ENCODE results near the gene MGAT3. TPM values are rescaled to one million over a fixed set of nuclear protein-coding genes. Genes with fewer than 3 reads are reported as not detected.

Gene MGAT3
- total RNA-seq, 1 experiment from 2014 or later, result 5.0 TPM

DNA sequence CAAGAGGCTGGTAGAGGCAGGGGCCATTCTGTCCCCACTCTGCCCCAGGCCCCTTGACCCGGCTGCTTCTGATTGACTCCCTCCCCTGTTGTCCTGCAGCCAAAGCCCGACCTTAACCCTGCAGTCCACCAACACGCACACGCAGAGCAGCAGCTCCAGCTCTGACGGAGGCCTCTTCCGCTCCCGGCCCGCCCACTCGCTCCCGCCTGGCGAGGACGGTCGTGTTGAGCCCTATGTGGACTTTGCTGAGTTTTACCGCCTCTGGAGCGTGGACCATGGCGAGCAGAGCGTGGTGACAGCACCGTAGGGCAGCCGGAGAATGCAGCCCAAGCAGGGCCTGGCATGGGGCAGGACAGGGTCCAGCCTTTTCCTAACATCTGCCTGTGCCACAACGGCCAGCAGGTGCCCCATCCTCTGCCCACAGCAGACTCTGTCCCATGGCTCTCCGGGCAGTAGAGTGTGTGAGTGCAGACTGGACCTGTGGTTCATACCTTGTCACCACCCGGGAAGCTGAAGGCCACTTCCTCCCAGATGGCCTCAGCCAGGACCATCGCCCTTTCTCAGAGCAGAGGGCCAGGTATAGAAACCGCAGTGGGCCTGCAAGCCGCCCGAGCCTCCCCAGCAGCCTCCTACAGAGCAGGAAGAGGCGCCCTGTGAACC, 26.8 kb upstream of the MGAT3 start:
- Histone ChIP-seq H3T11ph (ENCODE audit: low read length) (no peak overlapping the region), H2BK120ac (ENCODE audit: low read depth, low read length, poor library complexity, severe bottlenecking) (no peak overlapping the region), H2AK5ac (ENCODE audit: insufficient read length, low read length) (no peak overlapping the region), H2BK20ac (ENCODE audit: low read depth, low read length, poor library complexity, severe bottlenecking) (no peak overlapping the region), H2BK5ac (ENCODE audit: insufficient read length, low read length) (no peak overlapping the region), H3K9ac (ENCODE audit: extremely low read depth, insufficient read length, low read length) (no peak overlapping the region), H3K9me3 (ENCODE audit: control insufficient read depth, low read depth, low read length) (no peaks in the 10 kb centered on the region), H4K8ac (replicated peaks; ENCODE audit: insufficient read length, low read depth, low read length) (no peak overlapping the region), H3K27ac (ENCODE audit: insufficient read length, low read depth, low read length) (no peak overlapping the region), H2BK15ac (ENCODE audit: low read depth, low read length) (peak overlapping the region; percentile 41; the same call in 1 of the 2 replicates), H3K79me2 (ENCODE audit: insufficient read depth, low read length) (no peaks in the 10 kb centered on the region), H2BK12ac (ENCODE audit: insufficient read length, low read depth, low read length) (no peak overlapping the region), H2AFZ (ENCODE audit: low read length) (no peak overlapping the region), H3K14ac (ENCODE audit: insufficient read depth, low read length) (peak overlapping the region; percentile 24; the same call in 1 of the 2 replicates), H3K27me3 (ENCODE audit: insufficient read depth, low read length) (no peaks in the 10 kb centered on the region), H4K5ac (ENCODE audit: insufficient read length, low read depth, low read length) (no peak overlapping the region), H4K91ac (ENCODE audit: insufficient read length, low read depth, low read length) (no peak overlapping the region), H3K18ac (ENCODE audit: insufficient read length, low read depth, low read length) (no peak overlapping the region), H3K4me2 (ENCODE audit: insufficient read depth, insufficient read length, low read length) (no peak overlapping the region), H4K20me1 (ENCODE audit: control insufficient read depth, insufficient read depth, insufficient read length) (no peaks in the 10 kb centered on the region), H3K56ac (ENCODE audit: insufficient read length, low read depth, low read length) (no peak overlapping the region), H3K23me2 (ENCODE audit: insufficient read length, low read depth, low read length, poor library complexity, severe bottlenecking) (no peaks in the 10 kb centered on the region), H3K4me1 (ENCODE audit: insufficient read depth, low read length) (peaks cover 11% of the 10 kb centered on the region; the same call in 1 of the 2 replicates), H3K79me1 (ENCODE audit: insufficient read depth, low read depth, low read length, poor library complexity, severe bottlenecking) (no peaks in the 10 kb centered on the region), H3K4ac (ENCODE audit: low read depth, low read length) (peak overlapping the region; percentile 54; the same call in 1 of the 2 replicates), H3K23ac (ENCODE audit: insufficient read length, low read depth, low read length) (no peak overlapping the region)
- H3K27me3 Mint-ChIP-seq (ENCODE audit: low read depth), result no peaks in the 10 kb centered on the region
- H3K36me3 Mint-ChIP-seq (ENCODE audit: insufficient read depth in 1 of 3, low read depth in 3 of 3), result peaks cover 7 to 37% (median 37%) of the 10 kb centered on the region in 3 experiments; a peak in 6 of 7 replicates
- H3K27ac Mint-ChIP-seq, result peak overlapping the region; percentile 41 to 61 (median 48); a peak in 1 of 7 replicates
- TF ChIP-seq, protein P1, sequence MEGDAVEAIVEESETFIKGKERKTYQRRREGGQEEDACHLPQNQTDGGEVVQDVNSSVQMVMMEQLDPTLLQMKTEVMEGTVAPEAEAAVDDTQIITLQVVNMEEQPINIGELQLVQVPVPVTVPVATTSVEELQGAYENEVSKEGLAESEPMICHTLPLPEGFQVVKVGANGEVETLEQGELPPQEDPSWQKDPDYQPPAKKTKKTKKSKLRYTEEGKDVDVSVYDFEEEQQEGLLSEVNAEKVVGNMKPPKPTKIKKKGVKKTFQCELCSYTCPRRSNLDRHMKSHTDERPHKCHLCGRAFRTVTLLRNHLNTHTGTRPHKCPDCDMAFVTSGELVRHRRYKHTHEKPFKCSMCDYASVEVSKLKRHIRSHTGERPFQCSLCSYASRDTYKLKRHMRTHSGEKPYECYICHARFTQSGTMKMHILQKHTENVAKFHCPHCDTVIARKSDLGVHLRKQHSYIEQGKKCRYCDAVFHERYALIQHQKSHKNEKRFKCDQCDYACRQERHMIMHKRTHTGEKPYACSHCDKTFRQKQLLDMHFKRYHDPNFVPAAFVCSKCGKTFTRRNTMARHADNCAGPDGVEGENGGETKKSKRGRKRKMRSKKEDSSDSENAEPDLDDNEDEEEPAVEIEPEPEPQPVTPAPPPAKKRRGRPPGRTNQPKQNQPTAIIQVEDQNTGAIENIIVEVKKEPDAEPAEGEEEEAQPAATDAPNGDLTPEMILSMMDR (conservative IDR thresholded peaks at IDR 0.05), result no peak
- no peaks in the 10 kb centered on the region for H3K9me3 Mint-ChIP-seq
- no peak overlapping the region for H3K4me3 Mint-ChIP-seq
- H3K4me1 Mint-ChIP-seq, result peaks cover 35 to 50% of the 10 kb centered on the region in 2 experiments
- no CpG with 5 or more reads among the region's 27 CpGs for WGBS (ENCODE audit: extremely low coverage, insufficient read length, low lambda C conversion rate)
- peak; percentile 24 for DNase-seq

All from H9 (cell line).